HCT116 (cell line): ENCODE measurements around the gene NR2E1. TPM values are rescaled to one million over a fixed set of nuclear protein-coding genes. Genes with fewer than 3 reads are reported as not detected.

ENCODE experiments used
- ATAC-seq: fragments of 200-7000 bp; cut with Tn5 transposase; 2 replicates; pipeline ENCODE4 v1.9.1; 2020; ENCODE audit warnings: mild to moderate bottlenecking, moderate library complexity
- BruUV-seq: library from RNA; stranded (reverse); fragments of 400-500 nt; replicated peaks from 2 replicates; lab custom pipeline; 2021; lab: Mats Ljungman, UMichigan
- CTCF ChIA-PET: fragments of 300-600 bp; sonication (Branson Sonifier 250); formaldehyde crosslinking; loops from one replicate; lab custom pipeline; 2021; ENCODE audit warnings: antibody characterized with exemption; lab: Charles Lee
- POLR2A ChIA-PET: fragments of 300-600, 350-600 bp; sonication (Branson Sonifier 250); formaldehyde crosslinking; loops from one replicate; lab custom pipeline; 2021; ENCODE audit warnings: antibody characterized with exemption; lab: Charles Lee
- RAD21 ChIA-PET, 2 experiments: fragments of 300-600 bp; sonication (Branson Sonifier 250); formaldehyde crosslinking; loops; one replicate each; lab custom pipeline; 2023; ENCODE audit warnings: low total read pairs in 2 of 2; ENCODE audit not compliant: uncharacterized antibody in 2 of 2, unreplicated experiment in 2 of 2, low non-redundant PET in 1 of 2; lab: Charles Lee
- DNase-seq: peaks from one replicate; pipeline ENCODE4 v3.0.0-alpha.2; 2010; ENCODE audit warnings: low read depth, low spot score
- H2AFZ ChIP-seq: fragments of 200-600 bp; shearing (Covaris generic), sonication (generic); 2 replicates; pipeline ENCODE4 v1.6.1; 2017; ENCODE audit warnings: low read depth, mixed run types, mixed read lengths, antibody characterized with exemption, low read length; ENCODE audit not compliant: poor library complexity, severe bottlenecking
- H3K27ac ChIP-seq: 2 replicates; pipeline ENCODE4 v1.5.1; 2012; ENCODE audit warnings: low read depth, low read length
- H3K27me3 ChIP-seq: fragments of 200-600 bp; sonication (generic); 2 replicates; pipeline ENCODE4 v1.6.1; 2016; ENCODE audit warnings: mixed run types, low read length, mixed read lengths; ENCODE audit not compliant: insufficient read depth
- H3K36me3 ChIP-seq, 2 experiments: fragments of 200-500 bp in 1 of 2; fragments of 200-600 bp in 1 of 2; sonication (Bioruptor generic) in 1 of 2; sonication (generic) in 1 of 2; 2 replicates each; pipeline versions ENCODE4 v1.5.1 to v1.6.1; 2014 to 2016; ENCODE audit warnings: low read length in 2 of 2, inconsistent platforms in 1 of 2, mixed read lengths in 1 of 2, mixed run types in 1 of 2; ENCODE audit not compliant: insufficient read depth in 2 of 2, control insufficient read depth in 1 of 2
- H3K4me1 ChIP-seq, 2 experiments: fragments of 200-600 bp in 1 of 2; sonication (generic) in 1 of 2; 2 replicates each; pipeline versions ENCODE4 v1.5.1 to v1.6.1; 2012 to 2017; ENCODE audit warnings: low read length in 2 of 2, inconsistent platforms in 1 of 2, mild to moderate bottlenecking in 1 of 2, mixed read lengths in 1 of 2, mixed run types in 1 of 2, moderate library complexity in 1 of 2; ENCODE audit not compliant: insufficient read depth in 2 of 2, control insufficient read depth in 1 of 2
- H3K4me2 ChIP-seq: fragments of 200-600 bp; sonication (generic); 2 replicates; pipeline ENCODE4 v1.6.1; 2017; ENCODE audit warnings: mixed run types, low read length, mixed read lengths
- H3K4me3 ChIP-seq, 2 experiments: fragments of 200-600 bp in 1 of 2; sonication (generic) in 1 of 2; replicated peaks in 1 of 2; 2 replicates each; pipeline ENCODE4 v1.5.1; 2011 to 2016; ENCODE audit warnings: low read length in 2 of 2, control low read depth in 1 of 2, low read depth in 1 of 2, mild to moderate bottlenecking in 1 of 2, mixed read lengths in 1 of 2, mixed run types in 1 of 2
- H3K79me2 ChIP-seq: fragments of 200-600 bp; sonication (generic); 2 replicates; pipeline ENCODE4 v1.6.1; 2017; ENCODE audit warnings: mild to moderate bottlenecking, mixed run types, low read length, moderate library complexity, mixed read lengths; ENCODE audit not compliant: insufficient read depth
- H3K9ac ChIP-seq: fragments of 200-600 bp; sonication (generic); 2 replicates; pipeline ENCODE4 v1.6.1; 2016; ENCODE audit warnings: low read length, mixed read lengths
- H3K9me2 ChIP-seq: fragments of 200-600 bp; sonication (generic), shearing (Covaris generic); 2 replicates; pipeline ENCODE4 v1.6.1; 2017; ENCODE audit warnings: mixed run types, mild to moderate bottlenecking, moderate library complexity; ENCODE audit not compliant: insufficient read depth
- H3K9me3 ChIP-seq, 2 experiments: fragments of 200-500 bp in 1 of 2; fragments of 200-600 bp in 1 of 2; sonication (Bioruptor generic) in 1 of 2; sonication (generic) in 1 of 2; 2 replicates each; pipeline ENCODE4 v1.6.1; 2014 to 2017; ENCODE audit warnings: low read length in 2 of 2, mixed read lengths in 2 of 2, inconsistent platforms in 1 of 2, low read depth in 1 of 2, mild to moderate bottlenecking in 1 of 2, mixed run types in 1 of 2, moderate library complexity in 1 of 2; ENCODE audit not compliant: control insufficient read depth in 1 of 2, insufficient read depth in 1 of 2
- H4K20me1 ChIP-seq: fragments of 200-600 bp; sonication (generic), shearing (Covaris generic); 2 replicates; pipeline ENCODE4 v1.6.1; 2017; ENCODE audit warnings: mixed run types, mild to moderate bottlenecking, moderate library complexity; ENCODE audit not compliant: insufficient read depth
- CEBPB ChIP-seq: IDR thresholded peaks from 2 replicates; pipeline ENCODE4 v1.6.1; 2012; ENCODE audit warnings: low read depth
- ELF1 ChIP-seq: IDR thresholded peaks from 2 replicates; pipeline ENCODE4 v1.6.1; 2012; ENCODE audit warnings: low read depth, borderline replicate concordance
- EZH2 ChIP-seq: fragments of 200-600 bp; sonication (generic); IDR thresholded peaks from 2 replicates; pipeline ENCODE4 v1.6.1; 2017; ENCODE audit warnings: antibody characterized with exemption, mixed run types
- FOSL1 ChIP-seq: IDR thresholded peaks from 2 replicates; pipeline ENCODE4 v1.6.1; 2012; ENCODE audit warnings: low read depth
- JUND ChIP-seq: IDR thresholded peaks from 2 replicates; pipeline ENCODE4 v1.6.1; 2012
- MAX ChIP-seq: IDR thresholded peaks from 2 replicates; pipeline ENCODE4 v1.6.1; 2012
- POLR2A ChIP-seq: IDR thresholded peaks from 2 replicates; pipeline ENCODE4 v1.7.0; 2011; ENCODE audit warnings: borderline replicate concordance; ENCODE audit not compliant: insufficient read depth, insufficient read length; ENCODE audit errors: extremely low read depth
- POLR2AphosphoS5 ChIP-seq: IDR thresholded peaks from 2 replicates; pipeline ENCODE4 v1.6.1; 2011; ENCODE audit warnings: mild to moderate bottlenecking, low read depth, low read length, moderate library complexity
- RAD21 ChIP-seq: IDR thresholded peaks from 2 replicates; pipeline ENCODE4 v1.6.1; 2012; ENCODE audit warnings: low read depth, mild to moderate bottlenecking
- SIN3A ChIP-seq: IDR thresholded peaks from 2 replicates; pipeline ENCODE4 v1.6.1; 2012; ENCODE audit warnings: low read depth
- SP1 ChIP-seq: IDR thresholded peaks from 2 replicates; pipeline ENCODE4 v1.6.1; 2012; ENCODE audit warnings: low read depth
- SRF ChIP-seq: IDR thresholded peaks from 2 replicates; pipeline ENCODE4 v1.6.1; 2012; ENCODE audit warnings: low read depth
- TCF7L2 ChIP-seq: IDR thresholded peaks from 2 replicates; pipeline ENCODE4 v1.7.0; 2011; ENCODE audit warnings: borderline replicate concordance, inconsistent platforms; ENCODE audit not compliant: insufficient read depth, insufficient read length; ENCODE audit errors: extremely low read depth
- YY1 ChIP-seq: IDR thresholded peaks from 2 replicates; pipeline ENCODE4 v1.6.1; 2011; ENCODE audit warnings: low read length, low read depth, moderate library complexity, mild to moderate bottlenecking; ENCODE audit not compliant: insufficient replicate concordance; ENCODE audit errors: extremely low read depth
- ZBTB33 ChIP-seq: IDR thresholded peaks from 2 replicates; pipeline ENCODE4 v1.6.1; 2011; ENCODE audit warnings: mild to moderate bottlenecking, low read length, moderate library complexity; ENCODE audit not compliant: insufficient replicate concordance; ENCODE audit errors: extremely low read depth
- ZFX ChIP-seq: fragments of 450-650 bp; IDR thresholded peaks from 2 replicates; pipeline ENCODE4 v1.6.1; 2017
- ZNF274 ChIP-seq: fragments of 200-500 bp; sonication (Bioruptor generic); IDR thresholded peaks from 2 replicates; pipeline ENCODE4 v1.6.1; 2014; ENCODE audit warnings: mild to moderate bottlenecking, low read depth, low read length, inconsistent platforms
- intact Hi-C: fragments of 100-400 bp; cut with micrococcal nuclease; formaldehyde crosslinking; loops from 2 replicates; pipeline ENCODE4 v1.10.0; 2022
- total RNA-seq: library from RNA; stranded (reverse); gene quantifications from one replicate; pipeline ENCODE4 v1.2.1, GENCODE V29; 2021; ENCODE audit not compliant: unreplicated experiment

NR2E1 gene
- total RNA-seq, 1 experiment from 2014 or later: not detected

- intact Hi-C loops: no loop called here
- H3K9me2 ChIP-seq: no peaks in the 10 kb centered on the region
- no peak overlapping the region for H3K27ac ChIP-seq
- ATAC-seq: no peak
- ChIA-PET CTCF (no interaction called here), POLR2A (no interaction called here), RAD21 (no interaction called here)
- H3K4me2 ChIP-seq: no peak overlapping the region
- no peak overlapping the region for H3K4me3 ChIP-seq
- no peaks in the 10 kb centered on the region for H3K36me3 ChIP-seq
- H3K9ac ChIP-seq: no peak overlapping the region
- H3K4me1 ChIP-seq: no peaks in the 10 kb centered on the region
- 0 out of 2 replicates have a peak, but pooled peaks cover 5% of the 10 kb centered on the region for H3K27me3 ChIP-seq
- H4K20me1 ChIP-seq: no peaks in the 10 kb centered on the region
- DNase-seq: no peak
- no peak for TF ChIP-seq ELF1
- no peak for TF ChIP-seq JUND
- TF ChIP-seq POLR2AphosphoS5: no peak
- no peak for TF ChIP-seq ZFX
- TF ChIP-seq EZH2: no peak
- no peak for TF ChIP-seq TCF7L2
- no peak for TF ChIP-seq ZNF274
- TF ChIP-seq SP1: no peak
- no peak for TF ChIP-seq CEBPB
- no peak for TF ChIP-seq RAD21
- H3K9me3 ChIP-seq: no peaks in the 10 kb centered on the region
- H3K79me2 ChIP-seq: no peaks in the 10 kb centered on the region
- H2AFZ ChIP-seq: no peak overlapping the region
- BruUV-seq: no TSS peak
Measured at GRCh38 chr6:108166664-108167448, 1.0 kb downstream of the NR2E1 start.

DNA sequence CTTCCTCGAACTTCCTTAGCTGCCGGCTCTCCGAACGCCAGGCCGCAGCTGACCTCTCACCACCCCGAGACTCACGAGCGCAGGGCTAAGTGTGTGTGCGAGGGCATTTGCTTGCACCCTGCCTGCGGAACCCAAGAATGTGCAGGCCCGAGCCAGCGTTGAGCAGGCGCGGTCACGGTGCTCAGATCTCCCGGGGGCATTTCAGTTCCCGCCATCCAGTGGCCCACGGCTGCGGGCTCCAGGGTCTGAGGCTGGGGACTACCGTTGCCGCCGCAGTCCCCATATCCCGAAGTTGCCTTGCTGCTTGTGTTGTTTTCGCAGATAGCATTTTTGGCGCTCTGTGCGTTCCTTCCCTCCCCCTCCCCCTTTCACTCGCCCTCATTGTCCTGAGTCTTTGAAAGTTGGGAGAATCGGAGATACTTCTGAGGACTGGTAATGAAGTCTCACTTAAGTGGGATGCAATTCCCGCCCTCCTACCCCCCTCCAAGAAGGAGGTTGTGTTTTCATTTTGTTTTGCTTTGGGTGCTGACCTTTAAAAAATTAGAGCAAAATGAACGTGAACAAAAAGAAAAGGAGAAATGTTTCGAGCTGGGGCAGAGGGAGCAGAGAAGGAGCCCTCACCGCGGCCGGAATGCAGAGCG, 1.7 kb downstream of the NR2E1 start:
- no peaks in the 10 kb centered on the region for H4K20me1 ChIP-seq
- H3K9me2 ChIP-seq: no peaks in the 10 kb centered on the region
- ChIA-PET POLR2A (no interaction called here), RAD21 (no interaction called here), CTCF (no interaction called here)
- H3K27me3 ChIP-seq: no peaks in the 10 kb centered on the region
- BruUV-seq: no TSS peak
- intact Hi-C loops: no loop called here
- H3K27ac ChIP-seq: no peak overlapping the region
- no peak overlapping the region for H3K9ac ChIP-seq
- H3K9me3 ChIP-seq: no peaks in the 10 kb centered on the region
- H3K79me2 ChIP-seq: no peaks in the 10 kb centered on the region
- H3K4me1 ChIP-seq: no peaks in the 10 kb centered on the region
- H2AFZ ChIP-seq: no peak overlapping the region
- DNase-seq (no peak), ATAC-seq (no peak)
- no peak overlapping the region for H3K4me3 ChIP-seq
- TF ChIP-seq ZBTB33: no peak
- TF ChIP-seq POLR2A: no peak
- no peak for TF ChIP-seq SRF
- TF ChIP-seq MAX: no peak
- TF ChIP-seq SIN3A: no peak
- TF ChIP-seq EZH2: no peak
- TF ChIP-seq ZFX: no peak
- TF ChIP-seq YY1: no peak
- no peak for TF ChIP-seq FOSL1
- no peak overlapping the region for H3K4me2 ChIP-seq
- no peaks in the 10 kb centered on the region for H3K36me3 ChIP-seq
